OCI-LY7 (cell line): ENCODE results near the gene DNASE1. TPM values are rescaled to one million over a fixed set of nuclear protein-coding genes. Genes with fewer than 3 reads are reported as not detected.
A peak's percentile ranks its signal among the peaks of the same experiment; 100 is the strongest.

Experiments used
- BruUV-seq: library from RNA; stranded (reverse); fragments of 400-500 nt; replicated peaks from 2 replicates; lab custom pipeline; 2021; lab: Mats Ljungman, UMichigan
- CTCF ChIA-PET: fragments of 300-600 bp; sonication (Branson Sonifier 250); formaldehyde crosslinking; loops from one replicate; lab custom pipeline; 2022; ENCODE audit warnings: antibody characterized with exemption; ENCODE audit not compliant: unreplicated experiment; lab: Charles Lee
- POLR2A ChIA-PET: fragments of 300-600 bp; sonication (Branson Sonifier 250); formaldehyde crosslinking; loops from one replicate; lab custom pipeline; 2022; ENCODE audit warnings: antibody characterized with exemption; lab: Charles Lee
- DNase-seq: peaks from one replicate; pipeline ENCODE4 v3.0.0-alpha.2; 2015; ENCODE audit warnings: low spot score
- H2AFZ ChIP-seq: fragments of 200-600 bp; sonication (generic), shearing (Covaris generic); 2 replicates; pipeline ENCODE4 v1.6.1; 2014; ENCODE audit warnings: mild to moderate bottlenecking, antibody characterized with exemption, low read length, moderate library complexity
- H3K27ac ChIP-seq: fragments of 200-600 bp; sonication (generic); 2 replicates; pipeline ENCODE4 v1.5.1; 2014; ENCODE audit warnings: mixed run types, low read depth, mild to moderate bottlenecking, moderate library complexity, low read length, inconsistent platforms; ENCODE audit not compliant: poor library complexity, severe bottlenecking
- H3K36me3 ChIP-seq: fragments of 200-600 bp; sonication (generic); 2 replicates; pipeline ENCODE4 v1.6.1; 2014; ENCODE audit warnings: mild to moderate bottlenecking, antibody characterized with exemption, low read length, moderate library complexity, mixed read lengths; ENCODE audit not compliant: insufficient read depth
- H3K4me1 ChIP-seq: fragments of 200-600 bp; sonication (generic); 2 replicates; pipeline ENCODE4 v1.5.1; 2014; ENCODE audit warnings: mild to moderate bottlenecking, low read length; ENCODE audit not compliant: insufficient read depth, poor library complexity, severe bottlenecking
- H3K4me2 ChIP-seq: fragments of 200-600 bp; sonication (generic); 2 replicates; pipeline ENCODE4 v1.6.1; 2014; ENCODE audit warnings: mild to moderate bottlenecking, low read length
- H3K4me3 ChIP-seq: fragments of 200-600 bp; sonication (generic); 2 replicates; pipeline ENCODE4 v1.5.1; 2014; ENCODE audit warnings: mild to moderate bottlenecking, low read depth, low read length; ENCODE audit not compliant: poor library complexity, severe bottlenecking
- H3K79me2 ChIP-seq: fragments of 200-600 bp; sonication (generic); 2 replicates; pipeline ENCODE4 v1.6.1; 2016; ENCODE audit warnings: low read depth, mild to moderate bottlenecking, low read length, moderate library complexity, mixed read lengths; ENCODE audit not compliant: insufficient read depth
- H3K9me2 ChIP-seq: fragments of 200-600 bp; sonication (generic); 2 replicates; pipeline ENCODE4 v1.6.1; 2016; ENCODE audit warnings: mild to moderate bottlenecking, low read length, mixed read lengths; ENCODE audit not compliant: insufficient read depth
- H3K9me3 ChIP-seq: fragments of 200-600 bp; sonication (generic); 2 replicates; pipeline ENCODE4 v1.6.1; 2014; ENCODE audit warnings: mild to moderate bottlenecking, mixed run types, low read length, mixed read lengths
- H4K20me1 ChIP-seq: fragments of 200-600 bp; sonication (generic); 2 replicates; pipeline ENCODE4 v1.6.1; 2014; ENCODE audit warnings: mild to moderate bottlenecking, antibody characterized with exemption, low read length, moderate library complexity, mixed read lengths; ENCODE audit not compliant: insufficient read depth
- EZH2phosphoT487 ChIP-seq: fragments of 200-600 bp; sonication (generic); IDR thresholded peaks from 2 replicates; pipeline ENCODE4 v1.6.1; 2018; ENCODE audit warnings: low read depth, borderline replicate concordance, mild to moderate bottlenecking, mixed run types, antibody characterized with exemption, low read length, moderate library complexity, mixed read lengths
- intact Hi-C: fragments of 100-400 bp; cut with micrococcal nuclease; formaldehyde crosslinking; loops from one replicate; pipeline ENCODE4 v1.10.0; 2022; ENCODE audit not compliant: unreplicated experiment
- total RNA-seq, 2 experiments: library from RNA; depleted of rRNA in 1 of 2; stranded (reverse); fragments of >200 nt in 1 of 2; shearing (Covaris generic) in 1 of 2; gene quantifications; 2 replicates each; pipeline ENCODE4 v1.2.3, GENCODE V29; 2014 to 2022
- TF ChIP-seq, protein P1 (sequence below): fragments of 200-600 bp; sonication (generic); conservative IDR thresholded peaks from 2 replicates; pipeline ENCODE4 v1.5.1; 2014; ENCODE audit warnings: mild to moderate bottlenecking, antibody characterized with exemption, low read length, moderate library complexity, mixed read lengths

Gene DNASE1
- total RNA-seq, 2 experiments from 2014 or later = 45.5 to 84.8 TPM

DNA sequence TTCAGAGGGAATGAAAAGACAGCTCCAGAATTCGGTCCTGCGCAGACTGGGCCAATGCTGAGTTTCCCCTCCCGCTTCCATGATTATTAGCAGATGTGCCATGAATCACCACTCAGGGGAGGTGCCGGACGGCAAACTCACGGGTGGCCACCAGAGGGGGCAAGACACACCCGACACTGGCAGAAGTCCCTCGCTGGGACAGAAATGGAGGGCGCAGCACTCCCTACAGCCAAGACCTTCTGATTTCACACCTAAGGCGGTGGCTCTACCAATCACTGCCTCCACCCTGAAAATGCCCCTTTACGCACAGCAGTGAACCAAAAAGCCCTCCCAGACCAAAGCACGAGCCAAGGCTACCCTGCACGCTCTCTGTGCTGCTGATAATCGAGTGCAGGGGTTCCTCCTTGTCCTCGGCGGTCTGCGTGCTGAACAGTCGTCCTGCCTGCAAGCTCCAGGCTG lies 36.0 kb downstream of the DNASE1 start:
- H3K36me3 ChIP-seq = peaks cover 75% of the 10 kb centered on the region
- no peaks in the 10 kb centered on the region; the same call in 1 of the 2 replicates for H3K79me2 ChIP-seq
- no peak overlapping the region for H3K27ac ChIP-seq
- no TSS peak for BruUV-seq
- no peaks in the 10 kb centered on the region for H3K4me1 ChIP-seq
- peak; percentile 82 for DNase-seq
- H4K20me1 ChIP-seq = no peaks in the 10 kb centered on the region
- TF ChIP-seq EZH2phosphoT487 = no peak
- TF ChIP-seq, protein P1, sequence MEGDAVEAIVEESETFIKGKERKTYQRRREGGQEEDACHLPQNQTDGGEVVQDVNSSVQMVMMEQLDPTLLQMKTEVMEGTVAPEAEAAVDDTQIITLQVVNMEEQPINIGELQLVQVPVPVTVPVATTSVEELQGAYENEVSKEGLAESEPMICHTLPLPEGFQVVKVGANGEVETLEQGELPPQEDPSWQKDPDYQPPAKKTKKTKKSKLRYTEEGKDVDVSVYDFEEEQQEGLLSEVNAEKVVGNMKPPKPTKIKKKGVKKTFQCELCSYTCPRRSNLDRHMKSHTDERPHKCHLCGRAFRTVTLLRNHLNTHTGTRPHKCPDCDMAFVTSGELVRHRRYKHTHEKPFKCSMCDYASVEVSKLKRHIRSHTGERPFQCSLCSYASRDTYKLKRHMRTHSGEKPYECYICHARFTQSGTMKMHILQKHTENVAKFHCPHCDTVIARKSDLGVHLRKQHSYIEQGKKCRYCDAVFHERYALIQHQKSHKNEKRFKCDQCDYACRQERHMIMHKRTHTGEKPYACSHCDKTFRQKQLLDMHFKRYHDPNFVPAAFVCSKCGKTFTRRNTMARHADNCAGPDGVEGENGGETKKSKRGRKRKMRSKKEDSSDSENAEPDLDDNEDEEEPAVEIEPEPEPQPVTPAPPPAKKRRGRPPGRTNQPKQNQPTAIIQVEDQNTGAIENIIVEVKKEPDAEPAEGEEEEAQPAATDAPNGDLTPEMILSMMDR = peak; percentile 96
- ChIA-PET CTCF (no interaction called here), POLR2A (no interaction called here)
- no peaks in the 10 kb centered on the region for H3K9me2 ChIP-seq
- no peak overlapping the region for H3K4me3 ChIP-seq
- intact Hi-C loops = loop anchor here (1.0 kb wide), 1 partner anchor 190 kb away; the partner anchor contains the start of gene CREBBP
- H2AFZ ChIP-seq = no peak overlapping the region
- H3K9me3 ChIP-seq = no peaks in the 10 kb centered on the region
- H3K4me2 ChIP-seq = no peak overlapping the region

DNA sequence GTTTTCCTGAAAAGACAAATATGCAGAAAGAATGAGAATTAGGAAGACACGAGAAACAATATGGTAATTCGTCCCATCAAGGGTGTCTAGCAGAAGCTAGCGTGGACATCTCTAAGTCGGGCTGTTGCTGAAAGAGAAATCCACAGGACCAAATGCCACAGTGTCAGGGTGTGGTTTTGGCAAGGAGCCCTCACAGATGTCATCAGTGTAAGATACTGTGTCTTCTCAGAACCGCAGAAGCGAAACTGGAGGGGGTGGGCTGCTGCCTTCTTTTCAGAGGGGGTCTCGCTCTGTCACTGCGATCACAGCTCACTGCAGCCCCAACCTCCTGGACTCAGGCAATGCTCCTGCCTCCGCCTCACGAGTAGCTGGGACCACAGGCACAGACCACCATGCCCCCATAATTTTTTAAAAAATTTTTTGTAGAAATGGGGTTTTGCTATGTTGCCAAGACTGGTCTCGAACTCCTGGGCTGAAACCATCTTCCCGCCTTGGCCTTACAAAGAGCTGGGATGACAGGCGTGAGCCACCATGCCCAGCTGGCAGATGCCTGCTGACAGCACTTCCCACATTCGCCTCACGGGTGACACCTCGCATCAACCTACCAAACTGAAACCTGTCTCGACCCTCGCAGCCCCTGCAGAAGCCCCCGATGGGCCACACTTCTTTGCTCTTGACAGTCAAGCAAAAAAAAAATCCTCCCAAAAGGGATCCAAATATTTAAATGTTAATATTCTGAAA lies 36.7 kb downstream of the DNASE1 start:
- BruUV-seq = no TSS peak

More for the DNA sequence above, 36.7 kb downstream of the DNASE1 start:
- H2AFZ ChIP-seq = no peak overlapping the region
- H3K36me3 ChIP-seq = peaks cover 75% of the 10 kb centered on the region
- H3K4me1 ChIP-seq = no peaks in the 10 kb centered on the region
- no peak overlapping the region for H3K27ac ChIP-seq
- no peaks in the 10 kb centered on the region for H4K20me1 ChIP-seq
- TF ChIP-seq, protein P1 = no peak
- TF ChIP-seq EZH2phosphoT487 = no peak
- H3K9me3 ChIP-seq = no peaks in the 10 kb centered on the region
- ChIA-PET POLR2A (interaction anchor here (0.6 kb wide), 1 partner anchor 11 kb away, joined by 4 read pairs; no protein-coding TSS in a partner anchor), CTCF (no interaction called here)
- no peak overlapping the region for H3K4me2 ChIP-seq
- no peak for DNase-seq
- peaks cover 4% of the 10 kb centered on the region for H3K79me2 ChIP-seq
- H3K9me2 ChIP-seq = no peaks in the 10 kb centered on the region
- no peak overlapping the region for H3K4me3 ChIP-seq
- intact Hi-C loops = loop anchor here (1.0 kb wide), 1 partner anchor 189 kb away; the partner anchor contains the start of gene CREBBP
